SK-N-SH treated with all-trans-retinoic acid at 6 μM for 48 hours (cell line): ENCODE results near the gene NOSIP.

Experiments used
- TF ChIP-seq, protein P1 (sequence below): fragments of 250-450 bp; sonication (Bioruptor Pico); IDR thresholded peaks from 2 replicates; pipeline ENCODE4 v1.8.0; 2020; ENCODE audit warnings: mild to moderate bottlenecking, moderate library complexity, borderline replicate concordance
- TF ChIP-seq, protein P2 (sequence below): fragments of 250-450 bp; sonication (Bioruptor Pico); IDR thresholded peaks from 2 replicates; pipeline ENCODE4 v1.5.1; 2020; ENCODE audit warnings: low read depth, mild to moderate bottlenecking, moderate library complexity

DNA sequence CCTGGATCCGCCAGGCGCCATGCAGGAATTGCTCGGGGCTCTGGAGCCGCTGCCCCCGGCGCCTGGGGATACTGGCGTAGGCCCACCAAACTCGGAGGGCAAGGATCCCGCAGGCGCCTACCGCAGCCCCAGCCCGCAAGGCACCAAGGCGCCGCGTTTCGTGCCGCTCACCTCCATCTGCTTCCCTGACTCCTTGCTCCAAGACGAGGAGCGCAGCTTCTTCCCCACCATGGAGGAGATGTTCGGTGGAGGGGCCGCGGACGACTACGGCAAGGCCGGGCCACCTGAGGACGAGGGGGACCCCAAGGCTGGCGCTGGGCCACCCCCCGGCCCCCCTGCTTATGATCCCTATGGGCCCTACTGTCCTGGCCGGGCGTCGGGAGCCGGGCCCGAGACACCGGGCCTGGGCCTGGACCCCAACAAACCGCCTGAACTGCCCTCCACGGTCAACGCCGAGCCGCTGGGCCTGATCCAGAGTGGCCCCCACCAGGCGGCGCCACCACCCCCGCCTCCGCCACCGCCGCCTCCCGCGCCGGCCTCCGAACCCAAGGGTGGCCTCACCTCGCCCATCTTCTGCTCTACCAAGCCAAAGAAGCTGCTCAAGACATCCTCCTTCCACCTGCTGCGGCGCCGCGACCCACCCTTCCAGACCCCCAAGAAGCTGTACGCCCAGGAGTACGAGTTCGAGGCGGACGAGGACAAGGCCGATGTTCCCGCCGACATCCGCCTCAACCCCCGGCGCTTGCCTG is 16.8 kb upstream of the NOSIP start:
- TF ChIP-seq, protein P1, sequence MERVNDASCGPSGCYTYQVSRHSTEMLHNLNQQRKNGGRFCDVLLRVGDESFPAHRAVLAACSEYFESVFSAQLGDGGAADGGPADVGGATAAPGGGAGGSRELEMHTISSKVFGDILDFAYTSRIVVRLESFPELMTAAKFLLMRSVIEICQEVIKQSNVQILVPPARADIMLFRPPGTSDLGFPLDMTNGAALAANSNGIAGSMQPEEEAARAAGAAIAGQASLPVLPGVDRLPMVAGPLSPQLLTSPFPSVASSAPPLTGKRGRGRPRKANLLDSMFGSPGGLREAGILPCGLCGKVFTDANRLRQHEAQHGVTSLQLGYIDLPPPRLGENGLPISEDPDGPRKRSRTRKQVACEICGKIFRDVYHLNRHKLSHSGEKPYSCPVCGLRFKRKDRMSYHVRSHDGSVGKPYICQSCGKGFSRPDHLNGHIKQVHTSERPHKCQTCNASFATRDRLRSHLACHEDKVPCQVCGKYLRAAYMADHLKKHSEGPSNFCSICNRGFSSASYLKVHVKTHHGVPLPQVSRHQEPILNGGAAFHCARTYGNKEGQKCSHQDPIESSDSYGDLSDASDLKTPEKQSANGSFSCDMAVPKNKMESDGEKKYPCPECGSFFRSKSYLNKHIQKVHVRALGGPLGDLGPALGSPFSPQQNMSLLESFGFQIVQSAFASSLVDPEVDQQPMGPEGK (CRISPR knock-in tag), result no peak
- TF ChIP-seq, protein P2, sequence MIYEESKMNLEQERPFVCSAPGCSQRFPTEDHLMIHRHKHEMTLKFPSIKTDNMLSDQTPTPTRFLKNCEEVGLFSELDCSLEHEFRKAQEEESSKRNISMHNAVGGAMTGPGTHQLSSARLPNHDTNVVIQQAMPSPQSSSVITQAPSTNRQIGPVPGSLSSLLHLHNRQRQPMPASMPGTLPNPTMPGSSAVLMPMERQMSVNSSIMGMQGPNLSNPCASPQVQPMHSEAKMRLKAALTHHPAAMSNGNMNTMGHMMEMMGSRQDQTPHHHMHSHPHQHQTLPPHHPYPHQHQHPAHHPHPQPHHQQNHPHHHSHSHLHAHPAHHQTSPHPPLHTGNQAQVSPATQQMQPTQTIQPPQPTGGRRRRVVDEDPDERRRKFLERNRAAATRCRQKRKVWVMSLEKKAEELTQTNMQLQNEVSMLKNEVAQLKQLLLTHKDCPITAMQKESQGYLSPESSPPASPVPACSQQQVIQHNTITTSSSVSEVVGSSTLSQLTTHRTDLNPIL (CRISPR knock-in tag), result no peak
